Left renal pelvis (tissue), 4 donors: ENCODE data around the gene TMEM175. TPM values are rescaled to one million over a fixed set of nuclear protein-coding genes. Genes with fewer than 3 reads are reported as not detected.
"Not testable (repeated sequence)": the region's sequence is repeated elsewhere in the genome, so short reads cannot be mapped to it uniquely, and the experiment has no call there.

Experiments used
- DNase-seq, 4 donors: peaks; one replicate each; pipeline ENCODE4 v3.0.0-alpha.2; 2013; ENCODE audit warnings: low read depth in 4 of 4, low spot score in 3 of 4
- polyA plus RNA-seq, 4 donors: library from polyadenylated mRNA; unstranded; fragments of 120-200 nt; gene quantifications; one replicate each; pipeline ENCODE4 v1.2.1, GENCODE V29; 2013; ENCODE audit not compliant: insufficient read length in 4 of 4

The TMEM175 gene
- polyA plus RNA-seq, 4 donors = 20.2 to 25.6 (median 25.5) TPM

DNA sequence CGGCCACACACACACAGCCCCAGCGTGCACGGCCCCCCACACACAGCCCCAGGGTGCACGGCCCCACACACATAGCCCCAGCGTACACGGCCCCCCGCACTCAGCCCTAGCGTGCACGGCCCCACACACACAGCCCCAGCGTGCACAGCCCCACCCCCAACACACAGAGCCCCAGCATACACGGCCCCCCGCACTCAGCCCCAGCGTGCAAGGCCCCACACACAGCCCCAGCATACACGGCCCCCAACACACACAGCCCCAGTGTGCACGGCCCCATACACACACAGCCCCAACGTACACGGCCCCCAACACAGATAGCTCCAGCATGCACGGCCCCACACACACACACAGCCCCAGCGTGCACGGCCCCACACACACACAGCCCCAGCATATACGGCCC, 17.7 kb upstream of the TMEM175 start:
- no peak for DNase-seq

DNA sequence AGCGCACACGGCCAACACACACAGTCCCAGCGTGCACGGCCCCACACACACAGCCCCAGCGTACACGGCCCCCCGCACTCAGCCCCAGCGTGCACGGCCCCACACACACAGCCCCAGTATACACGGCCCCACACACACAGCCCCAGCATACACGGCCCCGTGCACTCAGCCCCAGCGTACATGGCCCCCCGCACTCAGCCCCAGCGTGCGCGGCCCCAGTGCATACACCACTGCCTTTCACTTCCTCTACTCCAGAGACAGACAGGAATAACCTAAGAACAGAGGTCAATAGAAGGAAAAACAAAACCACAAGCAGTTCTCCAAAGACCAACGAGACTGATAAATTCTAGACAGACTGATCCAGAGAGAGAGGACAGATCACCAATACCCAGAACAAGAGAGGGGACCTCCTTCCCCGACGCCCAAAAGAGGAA, 17.2 kb upstream of the TMEM175 start:
- DNase-seq = no peak

DNA sequence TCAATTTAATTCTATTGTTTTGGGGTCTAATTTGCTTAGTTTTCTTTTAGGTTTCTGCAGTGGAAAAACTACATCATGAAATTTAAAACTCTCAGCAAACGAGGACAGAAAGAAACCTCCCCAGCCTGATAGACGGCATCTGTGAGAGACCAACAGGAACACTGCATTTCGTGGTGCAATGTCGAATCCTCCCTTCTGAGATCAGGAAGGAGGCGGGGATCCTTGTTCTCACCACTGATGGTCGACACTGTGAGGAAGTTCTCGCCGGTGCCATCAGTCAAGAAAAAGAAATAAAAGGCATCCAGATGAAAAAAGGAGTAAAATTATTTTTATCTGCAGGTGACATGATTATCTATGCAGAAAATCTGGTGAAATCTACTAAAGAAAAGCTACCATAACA, 16.7 kb upstream of the TMEM175 start:
- DNase-seq = no peak

DNA sequence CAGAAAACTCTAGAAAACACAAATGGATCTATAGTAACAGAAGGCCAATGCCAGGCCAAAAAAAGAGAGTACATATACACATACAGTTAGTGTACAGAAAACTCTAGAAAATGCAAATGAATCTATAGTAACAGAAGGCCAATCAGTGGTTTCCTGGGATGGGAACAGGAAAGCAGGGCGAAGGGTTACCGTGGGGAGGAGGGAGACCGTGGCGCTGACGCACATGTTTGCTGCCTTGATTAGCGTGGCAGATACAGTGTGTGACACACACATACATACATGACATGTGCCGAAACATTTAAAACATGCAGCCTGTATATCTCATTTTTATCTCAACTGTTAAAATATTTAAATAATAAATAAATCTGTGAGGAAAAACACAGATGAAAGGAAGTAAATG, 14.8 kb upstream of the TMEM175 start:
- DNase-seq = no peak

DNA sequence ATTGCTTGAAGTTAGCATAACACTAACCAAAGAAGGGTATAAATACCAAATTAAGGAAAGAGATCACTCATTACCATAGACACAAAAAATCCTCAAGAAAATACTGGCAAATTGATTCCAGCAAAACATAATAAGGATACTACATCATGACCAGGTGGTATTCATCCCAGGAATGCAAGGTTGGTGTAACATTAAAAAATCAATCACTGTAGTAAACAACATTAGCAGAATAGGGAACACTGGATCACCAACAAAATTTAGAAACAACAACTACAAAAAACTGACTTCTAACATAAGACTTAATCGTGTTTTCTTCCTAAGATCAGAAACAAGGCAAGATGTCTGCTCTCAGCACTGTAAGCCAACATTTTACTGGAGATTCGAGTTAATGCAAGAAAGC, 14.3 kb upstream of the TMEM175 start:
- DNase-seq = no peak

DNA sequence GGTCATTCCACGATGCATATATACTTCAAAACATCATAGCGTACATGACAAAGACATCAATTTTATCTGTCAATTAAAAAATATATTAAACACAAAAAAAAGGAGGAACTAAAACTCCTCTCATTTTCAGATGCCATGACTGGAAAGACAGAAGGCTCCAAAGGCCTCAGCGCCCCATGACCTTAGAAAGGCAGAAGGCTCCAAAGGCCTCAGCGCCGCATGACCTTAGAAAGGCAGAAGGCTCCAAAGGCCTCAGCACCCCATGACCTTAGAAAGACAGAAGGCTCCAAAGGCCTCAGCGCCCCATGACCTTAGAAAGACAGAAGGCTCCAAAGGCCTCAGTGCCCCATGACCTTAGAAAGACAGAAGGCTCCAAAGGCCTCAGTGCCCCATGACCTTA, 13.7 kb upstream of the TMEM175 start:
- DNase-seq = not testable (repeated sequence)

DNA sequence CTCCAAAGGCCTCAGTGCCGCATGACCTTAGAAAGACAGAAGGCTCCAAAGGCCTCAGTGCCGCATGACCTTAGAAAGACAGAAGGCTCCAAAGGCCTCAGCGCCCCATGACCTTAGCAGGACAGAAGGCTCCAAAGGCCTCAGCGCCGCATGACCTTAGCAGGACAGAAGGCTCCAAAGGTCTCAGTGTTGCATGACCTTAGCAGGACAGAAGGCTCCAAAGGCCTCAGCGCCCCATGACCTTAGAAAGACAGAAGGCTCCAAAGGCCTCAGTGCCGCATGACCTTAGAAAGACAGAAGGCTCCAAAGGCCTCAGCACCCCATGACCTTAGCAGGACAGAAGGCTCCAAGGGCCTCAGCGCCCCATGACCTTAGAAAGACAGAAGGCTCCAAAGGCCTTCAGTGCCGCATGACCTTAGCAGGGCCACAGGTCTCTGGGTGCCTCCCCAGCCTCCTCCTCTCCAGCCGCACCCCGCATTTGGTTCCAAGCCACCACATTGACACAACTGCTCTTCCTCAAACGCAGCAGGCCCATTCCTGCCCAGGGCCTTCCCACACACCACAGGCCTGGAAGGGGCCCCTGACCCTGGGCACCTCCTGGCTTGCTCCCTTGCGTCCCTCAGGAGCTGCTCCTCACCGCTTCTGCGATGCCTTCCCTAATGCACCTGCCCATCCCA, 13.1 kb upstream of the TMEM175 start:
- not testable (repeated sequence) for DNase-seq

DNA sequence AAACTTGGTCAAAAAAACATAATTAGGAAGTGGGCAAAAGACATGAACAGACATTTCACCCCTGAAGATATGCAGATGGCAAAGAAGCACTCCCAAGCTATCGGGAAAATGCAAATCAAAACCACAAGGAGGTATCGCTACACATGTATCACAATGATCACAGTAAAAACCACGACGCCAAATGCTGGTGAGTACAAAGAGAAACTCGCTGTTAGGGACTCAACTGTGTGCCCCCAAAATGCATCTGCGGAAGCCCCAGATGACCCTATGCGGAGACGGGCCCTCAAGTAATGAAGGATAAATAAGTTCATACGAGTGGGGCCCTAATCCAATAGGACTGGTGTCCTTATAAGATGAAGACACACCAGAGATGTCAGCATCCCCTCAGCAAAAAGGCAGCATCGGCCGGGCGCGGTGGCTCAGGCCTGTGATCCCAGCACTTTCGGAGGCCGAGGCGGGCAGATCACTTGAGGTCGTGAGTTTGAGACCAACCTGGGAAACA, 10.4 kb upstream of the TMEM175 start:
- no peak for DNase-seq

DNA sequence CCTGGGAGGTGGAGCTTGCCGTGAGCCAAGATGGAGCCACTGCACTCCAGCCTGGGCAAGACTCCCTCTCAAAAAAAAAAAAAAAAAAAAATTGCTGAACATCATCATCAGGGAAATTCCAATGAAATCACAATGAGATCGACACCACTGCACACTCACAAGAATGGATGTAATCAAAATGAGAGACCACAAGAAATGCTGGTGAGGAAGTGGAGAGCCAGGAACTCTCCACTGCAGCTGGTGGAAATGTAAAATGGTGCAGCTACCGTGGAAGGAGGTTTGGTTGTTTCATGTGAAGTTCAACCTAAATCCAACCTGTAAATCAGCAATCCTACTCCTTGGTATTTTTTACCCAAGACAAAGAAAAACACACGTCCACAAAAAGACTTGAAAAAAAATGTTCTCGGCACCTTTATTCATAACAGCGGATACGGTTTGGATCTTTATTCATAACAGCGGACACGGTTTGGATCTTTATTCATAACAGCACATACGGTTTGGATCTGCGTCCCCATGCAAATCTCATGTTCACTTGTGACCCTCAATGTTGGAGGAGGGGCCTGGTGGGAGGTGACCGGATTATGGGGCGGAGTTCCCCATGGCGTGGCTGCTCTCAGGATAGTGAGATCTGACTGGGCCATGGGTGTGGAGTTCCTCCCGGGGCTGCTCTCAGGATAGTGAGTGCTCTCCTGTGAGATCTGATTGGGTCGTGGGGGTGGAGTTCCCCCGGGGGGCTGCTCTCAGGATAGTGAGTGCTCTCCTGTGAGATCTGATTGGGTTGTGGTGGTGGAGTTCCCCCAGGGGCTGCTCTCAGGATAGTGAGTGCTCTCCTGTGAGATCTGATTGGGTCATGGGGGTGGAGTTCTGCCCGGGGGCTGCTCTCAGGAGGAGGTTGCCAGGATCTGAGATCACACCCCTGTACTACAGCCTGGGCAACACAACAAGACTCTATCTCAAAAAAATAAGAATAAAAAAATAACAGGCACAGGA, 7.9 kb upstream of the TMEM175 start:
- DNase-seq = no peak

DNA sequence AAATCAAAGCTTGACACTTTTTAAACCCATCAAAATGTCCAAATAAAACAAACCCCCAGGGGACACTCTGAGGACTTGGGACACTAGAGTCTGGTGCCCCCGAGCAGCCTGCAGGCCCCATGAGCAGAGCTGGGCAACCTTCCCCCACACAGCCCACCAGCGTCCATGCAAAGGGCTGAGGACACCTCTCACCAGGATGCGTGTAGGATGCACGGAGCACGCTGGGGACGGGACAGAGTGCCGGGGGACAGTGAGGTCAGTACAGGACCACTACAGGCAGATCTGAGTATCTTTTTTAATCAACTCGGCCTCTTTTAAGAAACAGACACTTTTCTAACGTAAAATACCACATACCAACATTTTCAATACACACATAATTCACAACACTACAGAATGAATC, 7.1 kb upstream of the TMEM175 start:
- no peak for DNase-seq

DNA sequence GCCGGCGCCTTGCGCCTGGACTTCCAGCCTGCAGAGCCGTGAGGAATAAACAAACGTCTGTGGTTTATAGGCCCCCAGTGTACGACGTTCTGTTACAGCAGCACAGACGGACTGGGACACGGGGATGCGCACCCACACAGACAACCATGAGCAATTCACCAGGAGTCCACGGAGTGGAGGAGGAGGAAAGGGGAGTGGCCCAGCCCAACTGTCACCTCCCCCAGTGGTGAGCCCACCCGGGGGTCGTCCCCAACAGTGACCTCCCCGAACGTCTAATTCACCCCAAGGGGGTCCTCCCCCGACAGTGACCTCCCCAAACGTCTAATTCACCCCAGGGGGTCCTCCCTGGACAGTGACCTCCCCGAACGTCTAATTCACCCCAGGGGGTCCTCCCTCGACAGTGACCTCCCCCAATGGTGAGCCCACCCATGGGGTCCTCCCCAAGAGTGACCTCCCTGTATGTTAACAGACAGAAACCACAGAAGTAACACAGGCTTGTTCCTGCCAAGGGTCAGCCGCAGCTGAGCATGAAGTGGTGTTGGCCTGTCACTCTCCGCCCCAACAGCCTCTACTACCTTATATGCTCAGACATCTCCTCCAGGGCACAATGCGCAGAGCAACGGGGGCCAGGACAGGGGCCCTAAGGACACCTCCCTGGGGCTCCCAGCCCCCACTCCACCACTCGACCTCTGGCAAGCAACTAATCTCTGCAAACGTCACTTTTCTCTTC, 6.3 kb upstream of the TMEM175 start:
- DNase-seq = no peak

DNA sequence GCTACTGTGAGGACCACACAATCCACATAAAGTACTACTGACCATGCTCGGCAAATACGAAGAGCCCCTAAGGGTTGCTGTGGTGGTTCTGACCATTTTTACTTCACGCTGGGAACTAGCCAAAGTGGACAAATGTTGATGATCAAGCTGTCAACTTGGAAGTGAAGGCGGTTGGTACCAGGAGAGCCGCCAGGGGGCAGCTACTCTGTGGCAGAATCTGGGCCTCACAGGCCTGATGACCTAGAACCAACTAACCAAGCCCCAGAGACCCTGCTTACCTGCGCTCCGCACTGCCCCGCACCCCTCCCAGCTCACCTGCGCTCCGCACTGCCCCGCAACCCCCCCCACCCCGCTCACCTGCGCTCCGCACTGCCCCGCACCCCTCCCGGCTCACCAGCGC, 5.7 kb upstream of the TMEM175 start:
- no peak for DNase-seq

DNA sequence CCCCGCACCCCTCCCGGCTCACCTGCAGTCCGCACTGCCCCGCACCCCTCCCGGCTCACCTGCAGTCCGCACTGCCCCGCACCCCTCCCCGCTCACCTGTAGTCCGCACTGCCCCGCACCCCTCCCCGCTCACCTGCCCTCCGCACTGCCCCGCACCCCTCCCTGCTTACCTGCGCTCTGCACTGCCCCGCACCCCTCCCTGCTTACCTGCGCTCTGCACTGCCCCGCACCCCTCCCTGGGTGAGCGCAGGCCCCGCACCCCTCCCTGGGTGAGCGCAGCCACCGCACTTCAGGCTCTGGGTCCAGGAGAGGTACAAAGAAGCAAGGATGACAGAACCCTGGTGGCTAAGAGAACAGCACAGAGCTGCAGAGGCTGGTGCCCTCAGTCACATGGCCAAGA, 4.7 kb upstream of the TMEM175 start:
- not testable (repeated sequence) for DNase-seq

DNA sequence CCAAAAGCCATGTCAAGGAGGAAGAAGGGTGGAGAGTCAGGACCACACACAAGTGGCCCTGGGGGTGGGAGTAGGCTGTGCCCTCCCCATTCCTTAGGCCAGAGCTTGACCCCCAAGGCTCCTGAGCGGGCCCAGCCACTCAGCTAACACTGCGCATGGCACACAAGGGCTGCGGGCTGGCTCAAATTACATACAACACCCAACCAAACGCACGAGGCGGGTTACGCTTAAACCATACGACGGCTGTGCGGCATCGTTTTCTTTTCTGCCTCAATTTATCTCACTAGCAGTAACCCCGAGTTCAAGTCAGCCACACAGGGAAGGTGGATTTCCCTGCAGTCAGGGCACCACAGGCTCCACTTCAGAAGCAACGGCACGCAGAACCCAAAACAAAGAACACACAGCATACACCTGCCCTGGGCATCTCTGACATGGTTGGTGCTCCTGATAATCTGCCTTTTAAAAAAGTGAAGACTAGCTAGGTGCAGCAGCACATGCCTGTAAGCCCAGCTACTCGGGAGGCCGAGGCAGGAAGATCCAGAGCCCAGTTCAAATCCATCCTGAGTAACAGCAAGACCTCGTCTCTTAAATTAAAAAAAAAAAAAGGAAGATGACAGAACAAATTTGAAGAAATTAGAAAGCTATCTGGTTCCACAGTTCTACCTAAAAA, 3.0 kb upstream of the TMEM175 start:
- DNase-seq = no peak

DNA sequence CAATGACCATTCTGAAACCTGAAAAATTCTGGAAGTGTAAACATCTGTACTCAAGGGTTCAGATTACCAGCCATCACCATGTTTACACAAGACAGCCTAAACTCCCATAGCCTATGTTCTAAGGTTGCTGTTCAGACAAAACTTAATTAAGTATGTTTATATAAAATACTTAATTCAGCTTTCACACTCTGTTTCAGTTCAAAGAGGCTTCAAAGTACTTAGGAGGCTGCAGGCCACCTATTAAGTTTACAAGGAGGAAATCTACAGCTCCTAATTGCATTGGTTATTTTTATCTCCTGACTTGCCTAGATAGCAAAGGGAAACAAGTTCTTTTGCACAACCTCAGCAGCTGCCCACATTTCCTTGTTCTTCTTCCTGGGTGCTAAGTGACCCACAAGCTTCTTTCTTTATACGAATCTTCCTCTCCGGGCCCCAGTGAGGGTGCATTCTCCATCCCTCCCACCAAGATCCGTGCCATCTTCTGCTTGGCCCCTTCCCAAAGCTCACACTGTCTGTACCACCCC, 2.2 kb upstream of the TMEM175 start:
- no peak for DNase-seq

DNA sequence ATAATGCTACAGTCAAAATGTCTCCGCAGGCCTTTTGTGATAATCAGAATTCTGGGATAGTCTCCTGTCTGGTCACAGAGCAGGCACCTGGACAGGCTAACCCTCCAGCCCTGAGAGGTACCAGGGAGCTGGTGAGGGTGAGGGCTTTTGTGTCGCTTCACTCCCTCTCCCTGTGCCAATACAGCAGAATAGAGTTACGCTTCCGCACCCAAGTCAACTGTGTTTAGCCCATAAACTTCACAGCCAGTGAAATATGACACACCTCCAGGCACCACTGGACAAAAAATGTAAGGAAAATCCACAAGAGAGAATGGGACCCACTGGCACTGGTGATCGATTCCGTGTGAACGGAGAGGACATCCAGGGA, 1.4 kb upstream of the TMEM175 start:
- no peak for DNase-seq

DNA sequence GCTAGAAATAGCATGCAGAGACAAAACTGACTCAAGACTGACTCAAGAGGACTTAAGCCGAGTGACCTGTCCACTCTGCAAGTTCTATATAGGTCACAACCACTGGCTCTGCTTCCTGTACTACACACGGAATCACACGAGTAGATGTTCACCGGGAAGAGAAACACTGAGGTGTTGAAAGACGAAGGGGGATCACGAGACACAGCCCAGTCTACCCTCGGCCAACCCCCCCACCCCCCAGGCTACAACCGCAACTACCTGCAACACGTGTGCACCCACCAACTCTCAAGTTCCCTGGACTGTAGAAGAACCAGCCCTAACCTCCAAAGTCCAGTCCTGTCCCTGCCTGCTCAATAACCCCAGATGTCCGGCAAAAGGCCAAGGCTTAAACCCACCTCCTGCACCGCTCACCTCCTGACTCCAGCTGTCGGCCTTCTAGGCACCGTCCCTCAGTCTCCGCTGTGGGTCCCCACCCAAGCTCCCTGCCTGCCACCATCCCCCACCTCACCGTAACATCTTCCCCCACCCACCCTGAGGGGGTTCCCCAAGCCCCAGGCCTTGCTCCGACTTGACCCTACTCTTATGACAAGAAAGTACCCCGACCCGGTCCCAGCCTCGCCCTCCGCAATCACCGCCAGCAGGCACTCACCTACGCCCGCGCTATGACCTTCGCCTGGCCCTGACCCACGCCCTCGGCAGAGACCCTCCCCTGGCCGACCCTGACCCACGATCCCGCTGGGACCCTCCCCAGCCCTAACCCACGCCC, 883 bp upstream of the TMEM175 start:
- no peak for DNase-seq

DNA sequence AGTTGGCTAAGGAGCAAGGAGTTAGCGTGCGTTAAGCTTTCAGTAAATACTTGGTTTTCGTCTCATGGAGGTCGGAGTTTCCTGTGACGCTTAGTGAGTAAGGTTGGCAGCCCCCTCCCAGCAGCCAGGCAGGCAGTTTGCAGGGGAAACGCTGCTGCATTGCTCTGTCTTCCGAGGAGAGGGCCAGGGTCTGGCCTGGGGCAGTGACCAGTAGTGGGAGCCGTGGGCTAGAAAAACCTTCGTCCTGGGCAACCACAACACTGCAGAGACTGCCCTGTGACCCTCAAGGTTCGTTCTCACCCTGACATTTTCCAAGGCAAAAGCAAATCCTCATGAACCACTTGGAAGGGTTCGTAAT, 432 bp downstream of the TMEM175 start:
- no peak for DNase-seq

DNA sequence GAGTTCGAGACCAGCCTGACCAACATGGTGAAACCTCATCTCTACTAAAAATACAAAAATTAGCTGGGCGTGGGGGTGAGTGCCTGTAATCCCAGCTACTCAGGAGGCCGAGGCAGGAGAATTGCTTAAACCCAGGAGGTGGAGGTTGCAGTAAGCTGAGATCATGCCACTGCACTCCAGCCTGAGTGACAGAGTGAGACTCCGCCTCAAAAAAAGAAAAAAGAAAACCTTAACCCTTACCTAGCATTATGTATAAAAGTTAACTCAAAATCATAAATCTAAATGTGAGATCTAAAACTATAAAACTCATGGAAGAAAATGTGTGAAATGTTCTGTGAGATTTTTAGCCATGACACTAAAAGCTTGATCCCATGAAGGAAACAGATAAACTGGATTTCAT, 7.2 kb downstream of the TMEM175 start:
- not testable (repeated sequence) for DNase-seq
